Activated T-helper 17 cell treated with anti-CD3 and anti-CD28 coated beads, Interleukin-2, amount 50 U/mL, for 72 hours (primary cell): ENCODE results near the gene TMEM234. TPM values are rescaled to one million over a fixed set of nuclear protein-coding genes. Genes with fewer than 3 reads are reported as not detected.
A peak's percentile ranks its signal among the peaks of the same experiment; 100 is the strongest.

Experiments
- ATAC-seq: fragments of 150-1000 bp; cut with Tn5 transposase; replicated peaks from 2 replicates; pipeline ENCODE4 v1.10.0; 2021; ENCODE audit warnings: mild to moderate bottlenecking, moderate library complexity
- H3K27ac Mint-ChIP-seq: one replicate; pipeline ENCODE4 v1.8.0; 2022; ENCODE audit warnings: mixed read lengths
- H3K27me3 Mint-ChIP-seq: one replicate; pipeline ENCODE4 v1.8.0; 2022; ENCODE audit warnings: mixed read lengths
- H3K36me3 Mint-ChIP-seq: one replicate; pipeline ENCODE4 v1.8.0; 2022; ENCODE audit warnings: low read depth, mild to moderate bottlenecking, mixed read lengths
- H3K4me1 Mint-ChIP-seq: one replicate; pipeline ENCODE4 v1.8.0; 2022; ENCODE audit warnings: mixed read lengths
- H3K4me3 Mint-ChIP-seq: one replicate; pipeline ENCODE4 v1.8.0; 2022; ENCODE audit warnings: mild to moderate bottlenecking, mixed read lengths
- H3K9me3 Mint-ChIP-seq: one replicate; pipeline ENCODE4 v1.8.0; 2022; ENCODE audit warnings: mixed read lengths
- total RNA-seq, 2 donors: library from RNA; stranded (reverse); gene quantifications; one replicate each; pipeline ENCODE4 v1.2.3, GENCODE V29; 2022

TMEM234 gene
- total RNA-seq, 2 donors from 2014 or later = 11.4 to 12.9 TPM

DNA sequence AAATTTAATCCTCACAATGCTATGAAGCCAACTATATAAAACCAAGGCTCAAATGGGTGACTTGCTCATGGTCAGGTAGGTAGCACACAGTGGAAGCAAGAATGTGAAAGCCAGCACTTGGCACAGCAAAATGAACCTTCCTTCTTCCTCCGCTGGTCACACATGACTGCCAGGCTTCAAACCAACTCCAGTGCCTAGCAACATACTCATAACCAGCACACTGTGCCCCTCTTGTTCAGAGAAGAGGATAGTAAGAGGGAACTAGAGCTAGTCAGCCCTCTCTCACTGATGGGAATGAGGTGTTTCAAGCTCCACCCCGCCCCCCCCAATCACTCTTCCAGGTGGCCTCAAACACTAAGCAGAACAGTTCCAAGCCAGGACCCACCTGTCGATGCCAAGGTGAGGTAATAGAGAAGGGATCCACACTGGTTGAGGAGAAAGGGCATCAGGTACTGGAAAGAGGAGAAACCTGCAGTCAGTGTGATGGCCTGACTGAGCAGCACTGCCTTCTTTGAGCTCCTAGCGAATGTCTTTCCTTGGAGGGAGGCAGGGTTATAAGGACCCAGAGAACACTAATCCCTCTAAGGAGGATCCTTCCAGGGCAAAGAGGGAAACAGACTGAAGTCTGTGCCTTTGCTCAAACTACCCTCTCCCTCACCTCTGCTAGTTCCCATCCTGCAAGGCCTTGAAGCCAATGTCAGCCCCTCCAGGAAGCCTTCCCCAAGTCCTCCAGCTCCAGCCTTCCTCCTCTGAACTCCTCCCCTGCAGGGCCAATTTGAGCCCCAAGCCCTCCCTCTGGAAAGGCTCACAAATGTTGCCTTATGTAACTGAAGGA is 1.2 kb downstream of the TMEM234 start:
- H3K9me3 Mint-ChIP-seq = no peaks in the 10 kb centered on the region
- H3K4me1 Mint-ChIP-seq = peaks cover 16% of the 10 kb centered on the region
- peak overlapping the region; percentile 92 for H3K4me3 Mint-ChIP-seq
- H3K36me3 Mint-ChIP-seq = peaks cover 46% of the 10 kb centered on the region
- no peak for ATAC-seq
- peak overlapping the region; percentile 97 for H3K27ac Mint-ChIP-seq
- H3K27me3 Mint-ChIP-seq = no peaks in the 10 kb centered on the region

DNA sequence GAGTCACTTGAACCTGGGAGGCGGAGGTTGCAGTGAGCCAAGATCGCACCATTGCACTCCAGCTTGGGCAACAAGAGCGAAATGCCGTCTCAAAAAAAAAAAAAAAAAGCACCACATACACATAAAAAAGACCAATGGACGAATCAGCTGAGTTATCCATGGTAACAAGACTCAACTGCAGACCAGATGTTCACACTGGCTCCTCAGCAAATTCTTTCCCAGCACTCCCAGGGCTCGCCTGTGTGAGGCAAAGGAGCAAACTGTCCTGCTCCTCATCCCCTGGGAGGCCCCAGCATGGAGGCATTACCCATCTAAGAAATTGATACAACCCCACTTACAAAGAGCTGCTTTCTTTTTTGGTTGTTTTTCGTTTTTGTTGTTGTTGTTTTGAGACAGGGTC is 3.1 kb downstream of the TMEM234 start:
- ATAC-seq = no peak
- Mint-ChIP-seq H3K4me1 (peaks cover 12% of the 10 kb centered on the region), H3K27me3 (no peaks in the 10 kb centered on the region), H3K9me3 (no peaks in the 10 kb centered on the region), H3K27ac (no peak overlapping the region), H3K4me3 (no peak overlapping the region), H3K36me3 (peaks cover 27% of the 10 kb centered on the region)

DNA sequence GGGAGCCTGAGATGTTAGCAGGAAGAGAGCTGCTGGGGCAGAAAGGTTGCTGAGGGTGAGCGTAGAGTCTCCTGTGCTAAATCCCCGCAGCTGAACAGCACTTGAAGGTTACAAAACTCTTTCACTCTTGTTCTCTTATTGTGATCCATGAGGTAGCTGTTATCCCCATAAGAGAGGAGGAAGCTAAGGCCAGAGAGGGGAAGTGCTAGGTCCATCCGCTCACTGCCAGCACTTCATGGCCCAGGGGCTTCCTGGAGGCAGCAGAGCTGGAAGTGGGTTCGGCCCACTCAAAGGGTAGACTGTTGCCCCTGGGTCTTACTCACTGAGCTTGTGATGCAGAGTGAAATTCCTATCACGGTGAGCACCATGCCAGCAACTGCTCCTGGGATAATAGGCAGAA is 5.6 kb downstream of the TMEM234 start:
- peak overlapping the region; percentile 32 for H3K27ac Mint-ChIP-seq
- H3K4me3 Mint-ChIP-seq = no peak overlapping the region
- ATAC-seq = no peak
- H3K9me3 Mint-ChIP-seq = no peaks in the 10 kb centered on the region
- H3K36me3 Mint-ChIP-seq = peaks cover 6% of the 10 kb centered on the region
- H3K4me1 Mint-ChIP-seq = peaks cover 7% of the 10 kb centered on the region
- H3K27me3 Mint-ChIP-seq = no peaks in the 10 kb centered on the region

DNA sequence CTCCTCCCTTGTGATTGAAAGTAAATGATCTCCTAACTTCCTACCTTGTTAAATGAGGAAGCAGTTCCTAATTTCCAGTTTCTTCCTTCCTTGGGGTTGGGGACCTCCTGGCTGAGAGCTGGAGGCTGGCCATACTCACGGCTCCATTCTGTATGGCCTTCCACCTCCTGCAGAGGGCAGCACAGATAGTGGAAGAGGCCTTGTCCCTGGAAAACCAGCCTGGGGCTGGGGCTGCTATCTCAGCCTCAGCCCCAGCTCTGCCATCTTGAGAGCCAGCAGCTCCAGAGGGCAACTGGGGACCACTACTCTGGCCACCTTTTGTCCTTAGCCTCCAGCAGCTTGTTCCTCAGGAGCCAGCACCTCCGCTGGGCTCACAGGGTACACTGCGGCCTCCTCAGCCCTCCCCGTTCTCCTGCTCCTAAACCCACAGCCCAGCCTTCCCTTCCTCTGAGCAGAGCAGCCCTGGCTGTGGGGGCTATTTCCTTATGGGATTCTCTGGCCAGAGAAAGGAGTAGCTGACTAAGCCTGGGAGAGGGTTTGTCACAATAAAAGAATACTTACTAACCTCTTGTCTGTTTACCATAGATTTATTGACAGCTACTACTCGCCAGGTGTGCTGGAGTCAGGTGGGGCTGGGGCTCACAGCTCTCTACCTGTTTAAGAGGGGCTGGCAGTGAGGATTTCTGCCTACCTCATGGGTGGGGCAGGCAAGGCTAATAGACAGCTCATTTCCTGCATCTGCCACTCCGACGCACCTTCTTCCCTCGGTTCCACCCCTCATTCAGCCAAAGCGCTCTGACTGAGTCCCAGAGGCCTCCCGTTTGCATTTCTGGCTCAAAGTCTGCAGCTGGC is 6.3 kb downstream of the TMEM234 start:
- Mint-ChIP-seq H3K27me3 (no peaks in the 10 kb centered on the region), H3K9me3 (no peaks in the 10 kb centered on the region), H3K27ac (peak overlapping the region; percentile 32), H3K4me1 (peaks cover 4% of the 10 kb centered on the region), H3K36me3 (peaks cover 6% of the 10 kb centered on the region), H3K4me3 (no peak overlapping the region)
- ATAC-seq = peak; percentile 95

DNA sequence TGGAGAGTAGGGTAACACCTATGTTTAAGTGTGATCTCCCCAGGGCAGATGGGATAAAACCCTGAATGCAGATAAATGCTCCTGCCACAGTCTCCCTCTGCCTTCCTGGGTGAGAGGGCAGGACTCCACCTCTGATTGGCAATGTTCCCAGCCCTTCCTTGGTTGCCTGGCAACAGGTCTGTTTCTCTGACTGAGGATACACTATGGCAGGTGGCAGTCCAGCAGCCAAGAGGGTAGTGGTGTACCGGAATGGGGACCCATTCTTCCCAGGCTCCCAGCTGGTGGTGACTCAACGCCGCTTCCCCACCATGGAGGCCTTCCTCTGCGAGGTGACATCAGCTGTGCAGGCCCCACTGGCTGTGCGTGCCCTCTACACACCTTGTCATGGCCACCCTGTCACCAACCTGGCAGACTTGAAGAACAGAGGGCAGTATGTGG is 13.2 kb downstream of the TMEM234 start, which contains the start of gene DCDC2B:
Gene DCDC2B (plus strand): TSS at position 199 of the 438 bp plus-strand sequence. CDS start 5 bp downstream, at position 204.
- ATAC-seq = no peak

DNA sequence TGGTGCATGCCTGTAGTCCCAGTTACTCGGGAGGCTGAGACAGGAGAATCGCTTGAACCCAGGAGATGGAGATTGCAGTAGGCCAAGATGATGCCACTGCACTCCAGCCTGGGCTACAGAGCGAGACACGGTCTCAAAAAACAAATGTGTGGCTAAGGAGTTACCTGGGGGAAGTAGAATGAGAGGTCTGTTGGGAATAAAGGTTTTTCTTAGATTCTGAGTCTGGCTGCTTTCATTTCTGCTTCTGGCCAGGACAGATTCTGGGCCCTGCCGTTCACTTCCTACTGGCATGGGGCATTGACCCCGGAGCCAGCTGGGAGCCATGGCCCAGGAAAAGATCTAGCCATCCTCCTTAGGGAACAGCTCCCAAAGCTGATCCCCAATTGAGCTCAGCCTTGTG is 13.7 kb downstream of the TMEM234 start:
- H3K27me3 Mint-ChIP-seq = no peaks in the 10 kb centered on the region
- ATAC-seq = no peak
- H3K9me3 Mint-ChIP-seq = no peaks in the 10 kb centered on the region
- H3K27ac Mint-ChIP-seq = no peak overlapping the region
- H3K4me3 Mint-ChIP-seq = no peak overlapping the region
- H3K4me1 Mint-ChIP-seq = peaks cover 6% of the 10 kb centered on the region
- H3K36me3 Mint-ChIP-seq = no peaks in the 10 kb centered on the region

More for the DNA sequence above, 13.2 kb downstream of the TMEM234 start, which contains the start of gene DCDC2B:
- Mint-ChIP-seq H3K9me3 (no peaks in the 10 kb centered on the region), H3K27me3 (no peaks in the 10 kb centered on the region), H3K4me3 (no peak within 1 kb of the TSS), H3K4me1 (peaks cover 6% of the 10 kb centered on the region), H3K27ac (no peak within 1 kb of the TSS), H3K36me3 (no peaks in the 10 kb centered on the region)

DNA sequence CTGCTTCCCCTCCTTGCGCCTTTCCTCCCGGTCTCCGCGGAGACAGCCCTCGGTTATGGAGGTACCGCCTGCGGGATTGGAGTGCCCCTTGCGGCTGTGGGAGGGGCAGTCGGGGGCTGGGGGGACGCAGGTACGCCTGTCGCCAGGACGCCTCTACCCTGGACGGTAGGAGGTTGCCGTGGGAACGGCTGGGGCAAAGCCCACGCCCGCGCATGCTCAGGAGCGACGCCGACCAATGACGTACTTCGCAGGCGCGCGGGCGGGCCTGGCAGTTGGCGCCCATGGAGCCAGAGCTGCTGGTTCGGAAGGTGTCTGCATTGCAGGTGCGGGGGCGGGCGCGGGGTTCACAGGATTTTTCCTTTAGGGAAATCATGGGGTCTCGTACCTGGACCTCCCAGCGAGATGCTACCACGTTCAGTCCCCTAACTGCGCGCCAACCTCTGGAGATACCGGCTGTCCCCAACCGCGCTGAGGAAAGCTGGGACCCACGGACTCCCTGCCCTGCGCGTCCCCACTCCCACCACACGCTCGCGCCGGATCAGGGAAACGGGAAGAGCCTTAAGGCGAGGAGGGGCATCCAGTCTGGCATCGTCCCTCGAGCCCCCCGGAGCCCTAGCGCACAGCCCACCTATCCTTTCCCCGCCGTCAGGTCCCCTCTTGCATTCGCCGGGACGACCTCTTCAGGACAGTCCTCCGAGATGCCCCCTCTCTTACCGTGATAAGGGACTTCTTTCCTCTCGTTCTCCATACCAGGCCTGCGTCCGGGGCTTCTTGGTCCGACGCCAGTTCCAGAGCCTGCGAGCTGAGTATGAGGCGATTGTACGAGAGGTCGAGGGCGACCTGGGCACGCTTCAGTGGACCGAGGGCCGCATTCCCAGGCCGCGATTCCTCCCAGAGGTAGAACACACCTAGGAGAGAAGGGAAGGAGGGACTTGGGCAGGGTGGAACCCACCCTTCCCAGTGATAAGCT is 16.5 kb downstream of the TMEM234 start, which contains the start of gene IQCC:
Gene IQCC (plus strand): TSS at position 271 of the 970 bp plus-strand sequence. CDS start 11 bp downstream, at position 282.
- Mint-ChIP-seq H3K4me1 (peaks cover 15% of the 10 kb centered on the region), H3K9me3 (no peaks in the 10 kb centered on the region), H3K4me3 (peak within 1 kb of the TSS; percentile 88), H3K27ac (peak within 1 kb of the TSS; percentile 91), H3K36me3 (no peaks in the 10 kb centered on the region), H3K27me3 (no peaks in the 10 kb centered on the region)
- ATAC-seq = peak; percentile 84

DNA sequence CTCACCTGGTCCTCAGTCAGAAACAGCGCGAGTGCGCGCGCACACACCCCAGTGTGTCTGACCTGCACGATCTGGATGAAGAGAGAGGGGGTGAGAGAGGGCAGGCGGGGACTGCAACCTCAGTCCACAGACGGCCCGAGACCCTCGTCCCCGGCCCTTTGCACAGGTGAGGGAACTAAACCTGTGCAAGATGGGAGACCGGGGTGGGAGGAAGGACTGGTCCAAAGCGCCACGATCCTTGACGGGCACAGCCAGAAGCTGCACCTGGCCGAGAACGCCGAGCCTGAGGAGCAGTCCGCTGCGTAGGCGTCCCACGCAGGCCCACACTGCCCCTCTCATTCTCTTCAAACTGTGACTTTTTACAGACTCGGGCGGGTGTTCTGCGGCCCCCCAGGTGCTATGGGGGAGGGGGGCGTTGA is 17.2 kb downstream of the TMEM234 start:
- H3K9me3 Mint-ChIP-seq = no peaks in the 10 kb centered on the region
- H3K27me3 Mint-ChIP-seq = no peaks in the 10 kb centered on the region
- no peak for ATAC-seq
- H3K4me3 Mint-ChIP-seq = peak overlapping the region; percentile 88
- no peaks in the 10 kb centered on the region for H3K36me3 Mint-ChIP-seq
- H3K4me1 Mint-ChIP-seq = peaks cover 20% of the 10 kb centered on the region
- no peak overlapping the region for H3K27ac Mint-ChIP-seq

DNA sequence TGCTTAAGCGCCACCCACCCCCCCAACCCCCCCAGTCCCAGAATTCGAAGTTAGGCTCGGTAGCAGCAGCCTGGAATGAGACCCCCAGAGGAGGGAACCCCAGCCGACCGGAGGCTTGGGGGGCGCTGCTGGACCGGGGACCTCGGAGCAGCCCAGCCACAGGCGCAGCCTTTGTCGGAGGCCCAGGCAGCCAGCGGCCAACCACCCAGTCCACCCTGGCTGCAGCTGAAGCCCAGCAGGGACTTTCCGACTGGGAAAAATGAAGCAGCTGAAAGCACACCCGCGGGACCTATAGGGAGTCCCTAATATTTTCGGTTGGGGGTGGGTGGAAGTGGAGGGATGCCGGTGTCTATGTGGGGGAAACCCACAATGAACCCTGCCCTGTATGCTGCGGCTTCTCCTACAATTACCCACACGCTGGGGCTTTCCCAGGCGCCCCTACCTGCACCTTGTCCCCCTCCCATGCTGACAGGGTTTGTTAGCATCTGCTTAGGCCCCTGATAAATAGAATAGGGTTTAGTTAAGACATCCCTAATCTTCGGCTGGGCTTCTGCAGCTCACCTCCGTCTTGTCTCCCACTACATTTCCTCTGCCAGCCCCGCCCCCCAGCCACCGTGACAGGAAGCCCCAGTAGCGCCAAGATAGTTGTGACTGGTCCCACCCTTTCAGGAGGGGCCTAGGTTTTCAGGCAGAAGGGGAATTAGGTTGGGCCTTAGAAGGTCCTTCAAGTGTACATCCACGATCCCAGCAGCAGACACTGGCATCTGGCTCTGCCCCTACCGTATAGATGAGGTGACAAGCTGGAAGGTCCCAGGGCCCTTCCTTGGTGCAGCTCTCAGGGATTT is 20.9 kb downstream of the TMEM234 start:
- peak overlapping the region; percentile 88 for H3K27ac Mint-ChIP-seq

DNA sequence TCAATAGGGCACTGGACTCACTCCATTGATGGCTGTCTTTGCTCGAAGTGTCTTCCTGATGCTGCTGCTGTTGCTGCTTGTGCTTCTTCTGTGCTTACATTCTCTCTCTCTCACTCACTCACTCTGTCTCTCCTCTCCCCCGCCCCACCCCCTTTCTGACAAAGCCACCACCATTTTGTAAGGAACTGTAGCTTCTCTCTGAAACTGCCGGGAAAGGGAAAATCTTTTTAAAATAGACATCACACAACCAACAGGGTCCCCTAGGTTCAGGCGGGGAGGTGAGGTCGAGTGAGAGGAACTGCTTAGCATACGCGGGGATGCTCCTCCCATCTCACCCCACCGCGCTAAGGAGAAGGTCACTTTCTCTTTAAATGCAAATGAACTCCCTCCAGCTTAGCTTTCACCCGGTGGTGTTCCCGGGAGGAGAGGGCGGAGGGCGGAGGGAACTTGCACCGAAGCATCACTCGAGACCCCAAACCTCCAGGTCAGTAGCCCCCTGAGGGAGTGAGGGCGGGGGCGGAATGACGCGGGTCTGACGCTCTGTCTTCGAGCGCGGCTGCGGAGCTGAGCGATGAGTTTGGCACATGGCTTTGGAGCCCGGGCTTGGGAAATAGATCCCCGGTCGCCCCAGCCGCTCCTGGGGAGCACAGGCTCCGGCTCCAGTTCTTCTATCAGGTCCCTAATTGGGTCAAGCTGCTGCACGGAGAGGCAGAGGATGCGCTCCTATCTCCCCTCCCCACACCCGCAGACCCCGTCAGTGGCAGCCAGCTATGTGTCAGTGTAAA is 21.7 kb downstream of the TMEM234 start, which contains the start of gene CCDC28B:
Gene CCDC28B (plus strand): TSS at position 370 of the 785 bp plus-strand sequence. CDS start 1,341 bp downstream, outside the sequence.
- Mint-ChIP-seq H3K4me3 (peak within 1 kb of the TSS; percentile 81), H3K27me3 (no peaks in the 10 kb centered on the region), H3K27ac (peak within 1 kb of the TSS; percentile 88), H3K36me3 (peaks cover 30% of the 10 kb centered on the region), H3K4me1 (peaks cover 21% of the 10 kb centered on the region), H3K9me3 (no peaks in the 10 kb centered on the region)
- peak; percentile 51 for ATAC-seq

More for the DNA sequence above, 20.9 kb downstream of the TMEM234 start:
- Mint-ChIP-seq H3K9me3 (no peaks in the 10 kb centered on the region), H3K4me3 (peak overlapping the region; percentile 81), H3K36me3 (peaks cover 22% of the 10 kb centered on the region), H3K4me1 (peaks cover 21% of the 10 kb centered on the region), H3K27me3 (no peaks in the 10 kb centered on the region)
- ATAC-seq = peak; percentile 63

DNA sequence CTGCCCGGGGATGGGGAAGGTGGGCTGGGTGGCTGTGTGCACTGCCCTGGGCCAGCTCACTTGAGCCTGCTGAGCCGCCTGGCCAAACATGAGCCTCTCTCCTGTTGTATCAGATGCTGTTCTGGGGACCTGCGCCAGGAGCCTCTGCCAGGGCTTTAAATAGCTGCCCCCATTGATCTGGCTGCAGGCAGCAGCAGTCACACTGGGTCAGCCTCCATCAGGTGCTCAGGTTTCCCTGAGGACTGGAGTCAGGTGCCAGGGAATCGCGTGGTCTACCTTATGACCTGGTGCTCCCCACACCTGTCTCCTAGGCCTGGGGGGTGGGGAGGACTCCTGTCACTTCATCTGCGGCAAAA is 22.5 kb downstream of the TMEM234 start:
- H3K4me1 Mint-ChIP-seq = peaks cover 21% of the 10 kb centered on the region
- H3K36me3 Mint-ChIP-seq = peaks cover 37% of the 10 kb centered on the region
- no peaks in the 10 kb centered on the region for H3K27me3 Mint-ChIP-seq
- ATAC-seq = no peak
- peak overlapping the region; percentile 81 for H3K4me3 Mint-ChIP-seq
- H3K9me3 Mint-ChIP-seq = no peaks in the 10 kb centered on the region
- H3K27ac Mint-ChIP-seq = peak overlapping the region; percentile 42

DNA sequence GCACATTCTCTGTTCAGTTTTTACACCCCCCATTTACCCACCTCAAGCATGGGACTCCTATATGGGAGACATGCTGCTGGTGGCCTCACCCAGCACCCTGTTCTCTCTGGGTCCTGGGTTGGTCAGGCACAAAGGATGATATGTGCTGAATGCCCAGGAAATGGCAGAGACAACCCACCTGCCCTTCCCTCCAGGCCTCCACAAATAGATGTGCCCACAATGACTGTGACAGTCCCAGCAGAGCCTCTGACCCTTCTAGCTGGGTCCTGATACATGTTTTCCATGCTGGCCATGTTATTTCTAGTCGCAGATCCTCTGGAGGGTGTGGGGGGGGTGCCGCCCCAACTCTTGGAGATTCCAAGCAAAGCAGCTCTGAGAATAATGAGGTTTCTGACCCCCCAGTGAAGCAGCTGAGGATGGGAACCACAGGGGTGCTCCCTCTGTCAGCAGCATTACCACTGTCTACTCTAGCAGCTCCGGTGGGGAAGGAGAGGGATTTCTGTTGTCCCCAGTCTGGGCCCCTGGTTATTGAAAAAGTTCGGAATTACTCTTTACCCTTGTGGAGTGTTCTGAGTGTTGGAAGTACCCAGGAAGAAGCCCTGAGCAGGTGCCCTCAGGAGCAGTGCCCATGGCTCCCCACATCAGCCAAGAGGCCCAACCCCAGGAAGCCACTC is 23.0 kb downstream of the TMEM234 start:
- H3K4me1 Mint-ChIP-seq = peaks cover 22% of the 10 kb centered on the region
- H3K27me3 Mint-ChIP-seq = no peaks in the 10 kb centered on the region
- no peaks in the 10 kb centered on the region for H3K9me3 Mint-ChIP-seq
- H3K4me3 Mint-ChIP-seq = peak overlapping the region; percentile 81
- H3K36me3 Mint-ChIP-seq = peaks cover 43% of the 10 kb centered on the region
- no peak for ATAC-seq
- no peak overlapping the region for H3K27ac Mint-ChIP-seq
